Tibial artery (tissue), 4 donors: ENCODE data around the gene ROCK2.
"Not testable (repeated sequence)": the region's sequence is repeated elsewhere in the genome, so short reads cannot be mapped to it uniquely, and the experiment has no call there.

Source experiments
- DNase-seq, 2 donors: peaks; one replicate each; pipeline ENCODE4 v3.0.0-alpha.2; 2019
- H3K27ac ChIP-seq, 2 donors: fragments of 200-600 bp; sonication (generic) in 1 of 2; 1 replicate in 1 of 2; 2 replicates in 1 of 2; pipeline ENCODE4 v1.5.1; 2018 to 2019; ENCODE audit warnings: mild to moderate bottlenecking in 1 of 2
- H3K27me3 ChIP-seq, 2 donors: fragments of 200-600 bp; sonication (generic) in 1 of 2; one replicate each; pipeline versions ENCODE4 v1.5.1 to v1.6.0; 2016 to 2019
- H3K36me3 ChIP-seq, 3 donors: fragments of 200-600 bp; sonication (generic) in 2 of 3; one replicate each; pipeline ENCODE4 v1.5.1; 2016 to 2019; ENCODE audit warnings: mild to moderate bottlenecking in 2 of 3
- H3K4me1 ChIP-seq, 4 donors: fragments of 200-600 bp; sonication (generic) in 2 of 4; 1 replicate in 3 of 4; 2 replicates in 1 of 4; pipeline ENCODE4 v1.5.1; 2016 to 2019
- H3K4me3 ChIP-seq, 2 donors: fragments of 200-600 bp; sonication (generic) in 1 of 2; 1 replicate in 1 of 2; 2 replicates in 1 of 2; pipeline ENCODE4 v1.5.1; 2018 to 2019; ENCODE audit warnings: mild to moderate bottlenecking in 2 of 2
- H3K9me3 ChIP-seq, 3 donors: fragments of 200-600 bp; sonication (generic) in 1 of 3; one replicate each; pipeline ENCODE4 v1.5.1; 2016 to 2019
- CTCF ChIP-seq, 2 experiments: fragments of 200-600 bp in 1 of 2; fragments of 450-650 bp in 1 of 2; IDR thresholded peaks; one replicate each; pipeline ENCODE4 v1.5.1; 2017 to 2019; ENCODE audit warnings: antibody characterized with exemption in 2 of 2, mild to moderate bottlenecking in 1 of 2, moderate library complexity in 1 of 2
- intact Hi-C: fragments of 100-400 bp; cut with DNase I; formaldehyde crosslinking; loops from one replicate; pipeline ENCODE4 v1.15.0; 2023; ENCODE audit warnings: low total_unique reads

ROCK2 gene

GRCh38 chr2:11264007-11264406, 80.4 kb downstream of the ROCK2 start:
- no peak for DNase-seq
- H3K36me3 ChIP-seq: no peaks in the 10 kb centered on the region
- no peaks in the 10 kb centered on the region for H3K9me3 ChIP-seq
- H3K4me1 ChIP-seq: peaks cover 0 to 16% (median 4%) of the 10 kb centered on the region in 4 donors
- no peak for TF ChIP-seq CTCF (IDR thresholded peaks at IDR 0.05)
- no peaks in the 10 kb centered on the region for H3K27me3 ChIP-seq
- no peak overlapping the region for H3K4me3 ChIP-seq
- intact Hi-C loops: no loop called here
- no peak overlapping the region for H3K27ac ChIP-seq

GRCh38 chr2:11263177-11263576, 81.3 kb downstream of the ROCK2 start:
- no peak for TF ChIP-seq CTCF (IDR thresholded peaks at IDR 0.05)
- no peak for DNase-seq
- intact Hi-C loops: no loop called here

GRCh38 chr2:11262438-11262837, 82.0 kb downstream of the ROCK2 start:
- peaks cover 0 to 27% (median 7%) of the 10 kb centered on the region in 4 donors for H3K4me1 ChIP-seq
- H3K27me3 ChIP-seq, DNase-seq, H3K36me3 ChIP-seq, H3K27ac ChIP-seq, intact Hi-C loops, H3K4me3 ChIP-seq, H3K9me3 ChIP-seq: not testable (repeated sequence)

More at GRCh38 chr2:11263177-11263576, 81.3 kb downstream of the ROCK2 start:
- Histone ChIP-seq H3K27ac (no peak overlapping the region), H3K4me1 (peaks cover 0 to 22% (median 5%) of the 10 kb centered on the region in 4 donors), H3K4me3 (no peak overlapping the region), H3K9me3 (no peaks in the 10 kb centered on the region), H3K27me3 (no peaks in the 10 kb centered on the region), H3K36me3 (no peaks in the 10 kb centered on the region)

- intact Hi-C loops, H3K9me3 ChIP-seq, H3K36me3 ChIP-seq, DNase-seq, H3K4me3 ChIP-seq, H3K27ac ChIP-seq, H3K27me3 ChIP-seq: not testable (repeated sequence)
- H3K4me1 ChIP-seq: peaks cover 0 to 27% (median 7%) of the 10 kb centered on the region in 4 donors
These were observed 82.9 kb downstream of the ROCK2 start for GRCh38 chr2:11261564-11261963.

- TF ChIP-seq CTCF (IDR thresholded peaks at IDR 0.05): no peak
- peaks cover 0 to 8% (median 6%) of the 10 kb centered on the region in 3 donors for H3K36me3 ChIP-seq
- peaks cover 0 to 27% (median 7%) of the 10 kb centered on the region in 4 donors for H3K4me1 ChIP-seq
- H3K4me3 ChIP-seq: no peak overlapping the region
- no peak overlapping the region for H3K27ac ChIP-seq
- no peaks in the 10 kb centered on the region for H3K27me3 ChIP-seq
- H3K9me3 ChIP-seq: no peaks in the 10 kb centered on the region
- intact Hi-C loops: no loop called here
- DNase-seq: no peak
These were observed 83.5 kb downstream of the ROCK2 start for GRCh38 chr2:11260979-11261378.

GRCh38 chr2:11257964-11258363, 86.5 kb downstream of the ROCK2 start:
- H3K27me3 ChIP-seq: no peaks in the 10 kb centered on the region
- intact Hi-C loops: no loop called here
- H3K9me3 ChIP-seq: no peaks in the 10 kb centered on the region
- H3K27ac ChIP-seq: no peak overlapping the region
- no peak for TF ChIP-seq CTCF (IDR thresholded peaks at IDR 0.05)
- DNase-seq: no peak
- H3K4me1 ChIP-seq: peaks cover 0 to 23% (median 5%) of the 10 kb centered on the region in 4 donors
- H3K4me3 ChIP-seq: no peak overlapping the region
- peaks cover 0 to 8% (median 6%) of the 10 kb centered on the region in 3 donors for H3K36me3 ChIP-seq

- Histone ChIP-seq H3K27ac (no peak overlapping the region), H3K9me3 (no peaks in the 10 kb centered on the region), H3K4me3 (no peak overlapping the region), H3K36me3 (peaks cover 0 to 8% (median 6%) of the 10 kb centered on the region in 3 donors), H3K27me3 (no peaks in the 10 kb centered on the region), H3K4me1 (peaks cover 0 to 21% (median 4%) of the 10 kb centered on the region in 4 donors)
- DNase-seq: no peak
- no peak for TF ChIP-seq CTCF (IDR thresholded peaks at IDR 0.05)
- intact Hi-C loops: no loop called here
These were observed 87.4 kb downstream of the ROCK2 start for GRCh38 chr2:11257078-11257477.
